H1 (cell line): Measurements from ENCODE around the gene PRDX5. TPM values are rescaled to one million over a fixed set of nuclear protein-coding genes. Genes with fewer than 3 reads are reported as not detected.

Experiments used
- CTCF ChIA-PET: fragments of 300-600 bp; sonication (Branson Sonifier 250); formaldehyde crosslinking; loops from one replicate; lab custom pipeline; 2021; ENCODE audit not compliant: partially characterized antibody; lab: Charles Lee
- POLR2A ChIA-PET: fragments of 300-600 bp; sonication (Branson Sonifier 250); formaldehyde crosslinking; loops from one replicate; lab custom pipeline; 2021; ENCODE audit warnings: inconsistent platforms; ENCODE audit not compliant: partially characterized antibody; lab: Charles Lee
- DNase-seq, 2 experiments: peaks; one replicate each; pipeline versions ENCODE4 v3.0.0 to v3.0.0-alpha.2; 2010 to 2022; ENCODE audit warnings: low spot score in 2 of 2, low read depth in 1 of 2, mixed read lengths in 1 of 2
- FAIRE-seq: peaks from 2 replicates; lab custom pipeline; 2011; peaks lifted over from hg19 to GRCh38; lab: Jason Lieb, UNC
- H2AFZ ChIP-seq: 2 replicates; pipeline ENCODE4 v1.8.1; 2012; ENCODE audit warnings: low read length, inconsistent platforms
- H2AK5ac ChIP-seq: 2 replicates; pipeline ENCODE4 v1.6.1; 2013; ENCODE audit warnings: low read depth, low read length
- H2BK120ac ChIP-seq: replicated peaks from 2 replicates; pipeline ENCODE3; 2013; ENCODE audit warnings: low read depth, low read length, inconsistent platforms
- H2BK12ac ChIP-seq: 2 replicates; pipeline ENCODE4 v1.6.1; 2013; ENCODE audit warnings: low read depth, low read length
- H2BK15ac ChIP-seq: 2 replicates; pipeline ENCODE4 v1.6.1; 2013; ENCODE audit warnings: low read length
- H2BK20ac ChIP-seq: 2 replicates; pipeline ENCODE4 v1.6.1; 2013; ENCODE audit warnings: low read length
- H2BK5ac ChIP-seq: 2 replicates; pipeline ENCODE4 v1.6.1; 2013; ENCODE audit warnings: low read depth, low read length
- H3K14ac ChIP-seq: 2 replicates; pipeline ENCODE4 v1.6.1; 2013; ENCODE audit warnings: inconsistent platforms; ENCODE audit not compliant: insufficient read length
- H3K18ac ChIP-seq: 2 replicates; pipeline ENCODE4 v1.6.1; 2013; ENCODE audit warnings: low read length; ENCODE audit errors: extremely low read depth
- H3K23ac ChIP-seq: 2 replicates; pipeline ENCODE4 v1.6.1; 2013; ENCODE audit warnings: inconsistent platforms; ENCODE audit not compliant: insufficient read length
- H3K23me2 ChIP-seq: 2 replicates; pipeline ENCODE4 v1.6.1; 2013; ENCODE audit warnings: low read depth, low read length
- H3K27ac ChIP-seq: 2 replicates; pipeline ENCODE4 v1.6.1; 2011; ENCODE audit warnings: low read depth, low read length, inconsistent platforms
- H3K27me3 ChIP-seq, 4 experiments: replicated peaks in 1 of 4; 1 replicate in 1 of 4; 2 replicates in 3 of 4; pipeline versions ENCODE4 v1.6.1 to v1.8.1; 2011 to 2013; ENCODE audit warnings: low read length in 3 of 4, mild to moderate bottlenecking in 3 of 4, inconsistent platforms in 2 of 4, mixed read lengths in 2 of 4, moderate library complexity in 1 of 4; ENCODE audit not compliant: control insufficient read depth in 3 of 4, insufficient read depth in 3 of 4; ENCODE audit errors: extremely low read depth in 1 of 4
- H3K36me3 ChIP-seq, 4 experiments: 2 replicates each; pipeline versions ENCODE4 v1.6.1 to v1.8.1; 2011 to 2013; ENCODE audit warnings: mild to moderate bottlenecking in 4 of 4, low read length in 3 of 4, moderate library complexity in 2 of 4, control low read depth in 1 of 4, inconsistent platforms in 1 of 4; ENCODE audit not compliant: insufficient read depth in 4 of 4, control insufficient read depth in 2 of 4
- H3K4ac ChIP-seq: replicated peaks from 2 replicates; pipeline ENCODE3; 2013; ENCODE audit warnings: low read length, low read depth, mixed read lengths, inconsistent platforms; ENCODE audit not compliant: insufficient read length
- H3K4me1 ChIP-seq, 4 experiments: replicated peaks in 1 of 4; 1 replicate in 1 of 4; 2 replicates in 3 of 4; pipeline versions ENCODE4 v1.6.1 to v1.8.1; 2011 to 2013; ENCODE audit warnings: low read length in 3 of 4, inconsistent platforms in 2 of 4, mixed read lengths in 1 of 4; ENCODE audit not compliant: insufficient read depth in 4 of 4, control insufficient read depth in 3 of 4
- H3K4me2 ChIP-seq, 2 experiments: 2 replicates each; pipeline versions ENCODE4 v1.6.1 to v1.8.1; 2011 to 2013; ENCODE audit warnings: low read depth in 2 of 2, low read length in 2 of 2, control low read depth in 1 of 2, inconsistent platforms in 1 of 2, mild to moderate bottlenecking in 1 of 2; ENCODE audit not compliant: insufficient read depth in 1 of 2
- H3K4me3 ChIP-seq, 4 experiments: fragments of 200-600, 300-600 bp in 1 of 4; sonication (generic), shearing (Covaris generic), sonication (Bioruptor Twin) in 1 of 4; 2 replicates each; pipeline versions ENCODE4 v1.5.1 to v1.8.1; 2011 to 2016; ENCODE audit warnings: low read length in 4 of 4, low read depth in 3 of 4, control low read depth in 2 of 4, inconsistent platforms in 2 of 4, mild to moderate bottlenecking in 2 of 4, mixed read lengths in 1 of 4, moderate library complexity in 1 of 4; ENCODE audit not compliant: insufficient read depth in 2 of 4; ENCODE audit errors: extremely low read depth in 1 of 4
- H3K56ac ChIP-seq: replicated peaks from 2 replicates; pipeline ENCODE3; 2013; ENCODE audit warnings: low read depth, mild to moderate bottlenecking, mixed read lengths, low read length, inconsistent platforms; ENCODE audit not compliant: insufficient read length
- H3K79me1 ChIP-seq: 2 replicates; pipeline ENCODE4 v1.6.1; 2013; ENCODE audit warnings: low read depth, low read length, control low read depth
- H3K79me2 ChIP-seq, 2 experiments: 2 replicates each; pipeline versions ENCODE4 v1.6.1 to v1.8.1; 2012 to 2013; ENCODE audit warnings: low read length in 2 of 2, mild to moderate bottlenecking in 2 of 2, inconsistent platforms in 1 of 2; ENCODE audit not compliant: insufficient read depth in 2 of 2, control insufficient read depth in 1 of 2
- H3K9ac ChIP-seq, 4 experiments: replicated peaks in 1 of 4; 1 replicate in 1 of 4; 2 replicates in 3 of 4; pipeline versions ENCODE4 v1.6.1 to v1.8.1; 2011 to 2013; ENCODE audit warnings: low read depth in 3 of 4, low read length in 3 of 4, control low read depth in 2 of 4, mild to moderate bottlenecking in 2 of 4, moderate library complexity in 2 of 4, inconsistent platforms in 1 of 4; ENCODE audit errors: extremely low read depth in 1 of 4
- H3K9me3 ChIP-seq, 2 experiments: 2 replicates each; pipeline versions ENCODE4 v1.6.1 to v1.8.1; 2012 to 2013; ENCODE audit warnings: mild to moderate bottlenecking in 2 of 2, moderate library complexity in 2 of 2, control low read depth in 1 of 2, inconsistent platforms in 1 of 2, low read depth in 1 of 2, low read length in 1 of 2, mixed read lengths in 1 of 2; ENCODE audit not compliant: insufficient read depth in 2 of 2
- H4K20me1 ChIP-seq, 2 experiments: replicated peaks in 1 of 2; 2 replicates each; pipeline versions ENCODE3 to v1.8.1; 2011 to 2013; ENCODE audit warnings: inconsistent platforms in 2 of 2, low read length in 2 of 2, mild to moderate bottlenecking in 1 of 2; ENCODE audit not compliant: insufficient read depth in 2 of 2, control insufficient read depth in 1 of 2
- H4K5ac ChIP-seq: 2 replicates; pipeline ENCODE4 v1.6.1; 2013; ENCODE audit warnings: low read length, low read depth, mixed read lengths, inconsistent platforms; ENCODE audit not compliant: insufficient read length
- H4K8ac ChIP-seq: 2 replicates; pipeline ENCODE4 v1.8.0; 2013; ENCODE audit warnings: mild to moderate bottlenecking, moderate library complexity, low read length, inconsistent platforms; ENCODE audit not compliant: insufficient read depth; ENCODE audit errors: extremely low read depth
- H4K91ac ChIP-seq: replicated peaks from 2 replicates; pipeline ENCODE3; 2013; ENCODE audit warnings: low read length, mixed read lengths, inconsistent platforms; ENCODE audit not compliant: insufficient read length
- CEBPB ChIP-seq: IDR thresholded peaks from 2 replicates; pipeline ENCODE4 v1.6.1; 2012; ENCODE audit warnings: low read depth, low read length
- JUN ChIP-seq: IDR thresholded peaks from 2 replicates; pipeline ENCODE4 v1.6.1; 2011; ENCODE audit warnings: low read depth, mild to moderate bottlenecking, improper control_type of control experiment, low read length
- KDM4A ChIP-seq: IDR thresholded peaks from one replicate; pipeline ENCODE4 v1.7.1; 2012; ENCODE audit warnings: low read depth, mild to moderate bottlenecking, moderate library complexity, low read length, inconsistent platforms; ENCODE audit not compliant: severe bottlenecking
- SIX5 ChIP-seq: IDR thresholded peaks from 2 replicates; pipeline ENCODE4 v1.6.1; 2011; ENCODE audit warnings: mild to moderate bottlenecking, low read depth, low read length
- SUZ12 ChIP-seq: fragments of 200-600 bp; sonication (generic); IDR thresholded peaks from 2 replicates; pipeline ENCODE4 v1.6.1; 2012; ENCODE audit warnings: mild to moderate bottlenecking, inconsistent platforms, low read length, moderate library complexity, mixed read lengths
- TCF12 ChIP-seq: IDR thresholded peaks from 2 replicates; pipeline ENCODE4 v1.6.1; 2011; ENCODE audit warnings: low read depth, mild to moderate bottlenecking, low read length
- YY1 ChIP-seq: IDR thresholded peaks from 2 replicates; pipeline ENCODE4 v1.6.1; 2011; ENCODE audit warnings: low read depth, mild to moderate bottlenecking, low read length
- WGBS, 2 experiments: shearing (Covaris generic) in 1 of 2; methylation state at CpG; one replicate each; pipeline versions ENCODE4 v1.1.6 to v1.1.7; 2013 to 2015; ENCODE audit warnings: low lambda C conversion rate in 2 of 2, mixed read lengths in 2 of 2, inconsistent platforms in 1 of 2, low coverage in 1 of 2, missing lambda C conversion rate in 1 of 2; ENCODE audit not compliant: insufficient replicate concordance in 2 of 2, insufficient coverage in 1 of 2, insufficient read length in 1 of 2; ENCODE audit errors: extremely low coverage in 1 of 2, missing lambda C conversion rate in 1 of 2; 5-methylcytosine and 5-hydroxymethylcytosine counted together
- polyA plus RNA-seq, 7 experiments: library from polyadenylated mRNA; depleted of rRNA in 3 of 7; stranded (reverse) in 5 of 7; unstranded in 2 of 7; fragments of >200 nt in 5 of 7; fragments of 200-250 nt in 2 of 7; gene quantifications; 1 replicate in 5 of 7; 2 replicates in 1 of 7; 4 replicates in 1 of 7; pipeline versions ENCODE4 v1.2.1 to v1.2.3, GENCODE V29; 2011 to 2013; ENCODE audit warnings: missing spikeins in 2 of 7, mixed read lengths in 2 of 7
- total RNA-seq: library from RNA; stranded (reverse); fragmentation: NEBNext Ultra II Directional; extraction: Animal tissue kit (Norgen Biotek cat#: 25700); gene quantifications from 2 replicates; pipeline ENCODE4 v1.2.1, GENCODE V29; 2021
- TF ChIP-seq, protein P1 (sequence below), 3 experiments: IDR thresholded peaks; 1 replicate in 2 of 3; 2 replicates in 1 of 3; pipeline versions ENCODE4 v1.5.1 to v1.6.1; 2011; ENCODE audit warnings: low read length in 3 of 3, mild to moderate bottlenecking in 3 of 3, inconsistent platforms in 2 of 3, low read depth in 1 of 3, moderate library complexity in 1 of 3; ENCODE audit not compliant: insufficient read depth in 1 of 3; ENCODE audit errors: control extremely low read depth in 1 of 3
- TF ChIP-seq, protein P2 (sequence below): IDR thresholded peaks from 2 replicates; pipeline ENCODE4 v1.6.1; 2012; ENCODE audit warnings: inconsistent platforms

The PRDX5 gene
- total and polyA plus RNA-seq, 2 of the 8 experiments (the other 6 are each of a cell fraction or from before 2014, with no cell fraction given) = 201 to 582 TPM

- Histone ChIP-seq H3K18ac (no peak overlapping the region), H3K23me2 (peaks cover 7% of the 10 kb centered on the region; the same call in 1 of the 2 replicates), H3K79me1 (no peaks in the 10 kb centered on the region; the same call in 1 of the 2 replicates), H2BK5ac (no peak overlapping the region), H3K27ac (no peak overlapping the region), H4K5ac (no peak overlapping the region), H3K23ac (no peak overlapping the region), H2BK120ac (no peak overlapping the region), H2AFZ (no peak overlapping the region), H3K79me2 (no peaks in the 10 kb centered on the region), H3K4me3 (no peak overlapping the region), H4K8ac (no peak overlapping the region), H3K4me2 (no peak overlapping the region), H3K4ac (no peak overlapping the region), H3K27me3 (no peaks in the 10 kb centered on the region), H3K14ac (no peak overlapping the region), H3K4me1 (peaks cover 0 to 30% (median 25%) of the 10 kb centered on the region in 4 experiments; a peak in 6 of 7 replicates), H2BK12ac (no peak overlapping the region), H2BK15ac (no peak overlapping the region), H3K56ac (no peak overlapping the region), H2AK5ac (no peak overlapping the region), H4K20me1 (peaks cover 0 to 4% of the 10 kb centered on the region in 2 experiments), H2BK20ac (no peak overlapping the region), H3K9me3 (no peaks in the 10 kb centered on the region), H3K9ac (no peak overlapping the region), H3K36me3 (peaks cover 0 to 9% (median 3%) of the 10 kb centered on the region in 4 experiments; a peak in 4 of 8 replicates), H4K91ac (no peak overlapping the region)
- POLR2A ChIA-PET = interaction anchor here (1.0 to 1.2 kb wide), 2 partner anchors 12 to 82 kb away, joined by 3 read pairs; no protein-coding TSS in a partner anchor
- TF ChIP-seq, protein P1, sequence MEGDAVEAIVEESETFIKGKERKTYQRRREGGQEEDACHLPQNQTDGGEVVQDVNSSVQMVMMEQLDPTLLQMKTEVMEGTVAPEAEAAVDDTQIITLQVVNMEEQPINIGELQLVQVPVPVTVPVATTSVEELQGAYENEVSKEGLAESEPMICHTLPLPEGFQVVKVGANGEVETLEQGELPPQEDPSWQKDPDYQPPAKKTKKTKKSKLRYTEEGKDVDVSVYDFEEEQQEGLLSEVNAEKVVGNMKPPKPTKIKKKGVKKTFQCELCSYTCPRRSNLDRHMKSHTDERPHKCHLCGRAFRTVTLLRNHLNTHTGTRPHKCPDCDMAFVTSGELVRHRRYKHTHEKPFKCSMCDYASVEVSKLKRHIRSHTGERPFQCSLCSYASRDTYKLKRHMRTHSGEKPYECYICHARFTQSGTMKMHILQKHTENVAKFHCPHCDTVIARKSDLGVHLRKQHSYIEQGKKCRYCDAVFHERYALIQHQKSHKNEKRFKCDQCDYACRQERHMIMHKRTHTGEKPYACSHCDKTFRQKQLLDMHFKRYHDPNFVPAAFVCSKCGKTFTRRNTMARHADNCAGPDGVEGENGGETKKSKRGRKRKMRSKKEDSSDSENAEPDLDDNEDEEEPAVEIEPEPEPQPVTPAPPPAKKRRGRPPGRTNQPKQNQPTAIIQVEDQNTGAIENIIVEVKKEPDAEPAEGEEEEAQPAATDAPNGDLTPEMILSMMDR (IDR thresholded peaks at IDR 0.05; ENCODE audit: control extremely low read depth in 1 of 3, insufficient read depth in 1 of 3, low read depth in 1 of 3, low read length in 3 of 3) = no peak
- TF ChIP-seq JUN = no peak
- TF ChIP-seq, protein P2, sequence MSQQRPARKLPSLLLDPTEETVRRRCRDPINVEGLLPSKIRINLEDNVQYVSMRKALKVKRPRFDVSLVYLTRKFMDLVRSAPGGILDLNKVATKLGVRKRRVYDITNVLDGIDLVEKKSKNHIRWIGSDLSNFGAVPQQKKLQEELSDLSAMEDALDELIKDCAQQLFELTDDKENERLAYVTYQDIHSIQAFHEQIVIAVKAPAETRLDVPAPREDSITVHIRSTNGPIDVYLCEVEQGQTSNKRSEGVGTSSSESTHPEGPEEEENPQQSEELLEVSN = no peak
- TF ChIP-seq YY1 = no peak
- no peak for TF ChIP-seq SIX5
- TF ChIP-seq SUZ12 = no peak
- TF ChIP-seq TCF12 = no peak
- TF ChIP-seq CEBPB = no peak
- no peak for TF ChIP-seq KDM4A
- 83% methylated on average over 5 of the region's 18 CpGs; no CpG with 5 or more reads in 1 of the 2 experiments for WGBS, 2 experiments
- no peak for DNase-seq
- FAIRE-seq = no peak
- CTCF ChIA-PET = interaction anchor here (0.6 to 22.0 kb wide), 2 partner anchors 8 to 24 kb away, joined by 3 to 409 read pairs; partner anchors contain the start of gene CCDC88B
Measured at GRCh38 chr11:64361659-64362058, 43.7 kb downstream of the PRDX5 start.
